ENCODE data around the gene EIF1AD. TPM values are rescaled to one million over a fixed set of nuclear protein-coding genes. Genes with fewer than 3 reads are reported as not detected.
A peak's percentile ranks its signal among the peaks of the same experiment; 100 is the strongest.

EIF1AD gene
- total and polyA plus RNA-seq, 2 experiments from 2014 or later: 16.1 to 32.1 TPM

GRCh38 chr11:65947603-65948125 lies 54.3 kb downstream of the EIF1AD start:
- no peak overlapping the region; the same call in 2 of the 3 replicates for H3K4me3 Mint-ChIP-seq
- H3K27me3 ChIP-seq (ENCODE audit: insufficient read depth): no peaks in the 10 kb centered on the region
- no peak for DNase-seq (ENCODE audit: low spot score)
- H3K27ac Mint-ChIP-seq: peak overlapping the region; percentile 50; the same call in 1 of the 2 replicates
- no peaks in the 10 kb centered on the region for H3K9me2 ChIP-seq (ENCODE audit: insufficient read depth)
- H4K20me1 ChIP-seq (replicated peaks; ENCODE audit: insufficient read depth): no peaks in the 10 kb centered on the region
- H3K27me3 Mint-ChIP-seq (ENCODE audit: insufficient read depth, low read depth, poor library complexity): peaks cover 9% of the 10 kb centered on the region
- H3K27ac ChIP-seq (ENCODE audit: low read depth): no peak overlapping the region
- H3K4me3 ChIP-seq: no peak overlapping the region
- H2AFZ ChIP-seq: no peak overlapping the region
- H3F3A ChIP-seq (replicated peaks; ENCODE audit: low read depth): peaks cover 9% of the 10 kb centered on the region; the same call in 1 of the 2 replicates
- TF ChIP-seq ZNF331 (CRISPR knock-in tag; IDR thresholded peaks at IDR 0.05; ENCODE audit: low read depth): no peak
- H3K36me3 Mint-ChIP-seq (ENCODE audit: low read depth): peaks cover 2% of the 10 kb centered on the region; the same call in 1 of the 3 replicates
- H3K4me1 Mint-ChIP-seq: peaks cover 28% of the 10 kb centered on the region
- H3K4me2 ChIP-seq: no peak overlapping the region
- H3K79me2 ChIP-seq (replicated peaks; ENCODE audit: insufficient read depth): no peaks in the 10 kb centered on the region
- no peak for ATAC-seq
- H3K9me3 Mint-ChIP-seq: no peaks in the 10 kb centered on the region
- H3K4me1 ChIP-seq (ENCODE audit: insufficient read depth): peaks cover 20% of the 10 kb centered on the region
- H3K36me3 ChIP-seq (ENCODE audit: insufficient read depth): no peaks in the 10 kb centered on the region

GRCh38 chr11:65947133-65947532 lies 54.8 kb downstream of the EIF1AD start:
- peak; percentile 44 for DNase-seq (ENCODE audit: low spot score)
- no peak overlapping the region for H2AFZ ChIP-seq
- no peaks in the 10 kb centered on the region for H3K79me2 ChIP-seq (replicated peaks; ENCODE audit: insufficient read depth)
- no peak for TF ChIP-seq REST (IDR thresholded peaks at IDR 0.05; ENCODE audit: unreplicated experiment)
- peak in 1 of 2 experiments; percentile 35; a peak in 2 of 4 replicates for TF ChIP-seq CTCF (conservative IDR thresholded peaks at IDR 0.05; ENCODE audit: low read depth in 2 of 2)
- no peak for TF ChIP-seq NANOG (IDR thresholded peaks at IDR 0.05; ENCODE audit: borderline replicate concordance)
- no peak for TF ChIP-seq ZNF114 (CRISPR knock-in tag; IDR thresholded peaks at IDR 0.05)
- TF ChIP-seq EZH2 (IDR thresholded peaks at IDR 0.05; ENCODE audit: low read depth, unreplicated experiment): no peak
- TF ChIP-seq JUNB (IDR thresholded peaks at IDR 0.05; ENCODE audit: unreplicated experiment): no peak
- no peak for TF ChIP-seq STAT1 (IDR thresholded peaks at IDR 0.05; ENCODE audit: unreplicated experiment)
- no peak for TF ChIP-seq POLR2AphosphoS5 (IDR thresholded peaks at IDR 0.05; ENCODE audit: low read depth)
- no peak for TF ChIP-seq EZH2phosphoT487 (IDR thresholded peaks at IDR 0.05; ENCODE audit: unreplicated experiment)
- H3K4me1 Mint-ChIP-seq: peaks cover 28% of the 10 kb centered on the region
- ATAC-seq: peak; percentile 5
- H3K27me3 Mint-ChIP-seq (ENCODE audit: insufficient read depth, low read depth, poor library complexity): peaks cover 9% of the 10 kb centered on the region
- no peak overlapping the region; the same call in 1 of the 2 replicates for H3K4me2 ChIP-seq
- no peaks in the 10 kb centered on the region for H3K27me3 ChIP-seq (ENCODE audit: insufficient read depth)
- H3K9me2 ChIP-seq (ENCODE audit: insufficient read depth): no peaks in the 10 kb centered on the region
- H3K9me3 Mint-ChIP-seq: no peaks in the 10 kb centered on the region
- peaks cover 20% of the 10 kb centered on the region for H3K4me1 ChIP-seq (ENCODE audit: insufficient read depth)
- peak overlapping the region; percentile 24; the same call in 1 of the 3 replicates for H3K4me3 Mint-ChIP-seq
- peaks cover 2% of the 10 kb centered on the region; the same call in 1 of the 3 replicates for H3K36me3 Mint-ChIP-seq (ENCODE audit: low read depth)
- H3K27ac Mint-ChIP-seq: peak overlapping the region; percentile 50; the same call in 1 of the 2 replicates
- peaks cover 9% of the 10 kb centered on the region; the same call in 1 of the 2 replicates for H3F3A ChIP-seq (replicated peaks; ENCODE audit: low read depth)
- no peaks in the 10 kb centered on the region for H4K20me1 ChIP-seq (replicated peaks; ENCODE audit: insufficient read depth)
- no peak overlapping the region for H3K4me3 ChIP-seq
- H3K27ac ChIP-seq (ENCODE audit: low read depth): no peak overlapping the region
- H3K36me3 ChIP-seq (ENCODE audit: insufficient read depth): no peaks in the 10 kb centered on the region
